KMS-11 (cell line): ENCODE measurements around the gene GDPD2.
A peak's percentile ranks its signal among the peaks of the same experiment; 100 is the strongest.

ENCODE experiments used
- H2AFZ ChIP-seq: fragments of 200-600 bp; sonication (generic); 2 replicates; pipeline ENCODE4 v1.6.1; 2016; ENCODE audit warnings: antibody characterized with exemption, mixed run types, low read depth
- H3K27ac ChIP-seq: fragments of 200-600 bp; sonication (generic); 2 replicates; pipeline ENCODE4 v1.6.1; 2016; ENCODE audit warnings: mild to moderate bottlenecking, mixed run types
- H3K27me3 ChIP-seq: fragments of 200-600 bp; sonication (generic); 2 replicates; pipeline ENCODE4 v1.6.1; 2017; ENCODE audit warnings: mild to moderate bottlenecking, low read depth, mixed run types, moderate library complexity; ENCODE audit not compliant: insufficient read depth
- H3K36me3 ChIP-seq: fragments of 200-600 bp; sonication (generic); 2 replicates; pipeline ENCODE4 v1.6.1; 2017; ENCODE audit warnings: mild to moderate bottlenecking, mixed run types; ENCODE audit not compliant: insufficient read depth
- H3K4me1 ChIP-seq: fragments of 200-600 bp; sonication (generic); 2 replicates; pipeline ENCODE4 v1.6.1; 2016; ENCODE audit warnings: mild to moderate bottlenecking, low read depth, mixed run types; ENCODE audit not compliant: poor library complexity, severe bottlenecking
- H3K4me2 ChIP-seq: fragments of 200-600 bp; sonication (generic); 2 replicates; pipeline ENCODE4 v1.7.0; 2016; ENCODE audit warnings: mild to moderate bottlenecking, mixed run types
- H3K4me3 ChIP-seq: fragments of 200-600 bp; sonication (generic); IDR thresholded peaks from 2 replicates; pipeline ENCODE4 v1.6.1; 2017; ENCODE audit warnings: low read depth, low read length, mixed read lengths; ENCODE audit not compliant: insufficient read depth
- H3K79me2 ChIP-seq: fragments of 200-600 bp; sonication (generic); 2 replicates; pipeline ENCODE4 v1.6.1; 2016; ENCODE audit warnings: low read depth, mixed run types; ENCODE audit not compliant: insufficient read depth
- H3K9ac ChIP-seq: fragments of 200-600 bp; sonication (generic); 2 replicates; pipeline ENCODE4 v1.6.1; 2016; ENCODE audit warnings: mild to moderate bottlenecking, mixed run types
- H4K20me1 ChIP-seq: fragments of 200-600 bp; sonication (generic); 2 replicates; pipeline ENCODE4 v1.6.1; 2016; ENCODE audit warnings: mild to moderate bottlenecking, mixed run types; ENCODE audit not compliant: insufficient read depth
- TF ChIP-seq, protein P1 (sequence below): fragments of 200-600 bp; sonication (generic); conservative IDR thresholded peaks from 2 replicates; pipeline ENCODE4 v1.6.1; 2017; ENCODE audit warnings: low read depth, mild to moderate bottlenecking, antibody characterized with exemption, low read length, moderate library complexity, mixed read lengths

The GDPD2 gene

DNA sequence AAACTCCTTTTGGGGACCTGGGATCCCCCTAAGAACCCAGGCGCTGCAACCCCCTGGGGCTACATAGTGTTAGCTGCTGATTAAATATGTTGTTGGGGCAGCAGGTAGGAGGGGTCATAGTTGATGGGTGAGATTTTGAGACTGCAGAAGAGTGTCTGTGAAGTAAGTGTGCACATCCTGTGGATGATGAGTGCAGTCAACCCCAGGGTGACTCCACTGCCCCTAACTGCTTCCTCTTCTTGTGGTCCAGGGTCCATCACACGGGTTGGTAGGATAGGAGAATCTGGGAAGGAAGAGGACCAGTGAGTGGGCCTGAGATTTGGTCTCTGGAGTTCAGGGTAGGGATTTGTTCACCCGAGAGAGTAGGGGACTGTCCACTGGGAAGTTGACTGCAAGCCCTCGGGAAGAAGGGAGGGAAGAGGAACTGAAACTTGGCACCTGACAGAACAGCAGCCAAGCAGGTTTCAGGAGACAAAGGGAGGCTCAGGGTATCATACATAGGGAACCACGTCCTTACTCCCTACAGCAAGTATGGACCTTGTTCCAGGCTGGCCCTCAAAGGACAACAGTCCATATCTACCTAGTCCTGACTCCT lies 30.0 kb downstream of the GDPD2 start:
- H3K4me1 ChIP-seq: peaks cover 34% of the 10 kb centered on the region
- no peak overlapping the region for H3K4me3 ChIP-seq
- no peaks in the 10 kb centered on the region for H3K27me3 ChIP-seq
- H2AFZ ChIP-seq: peak overlapping the region; percentile 88
- H3K36me3 ChIP-seq: no peaks in the 10 kb centered on the region
- H3K9ac ChIP-seq: no peak overlapping the region
- TF ChIP-seq, protein P1, sequence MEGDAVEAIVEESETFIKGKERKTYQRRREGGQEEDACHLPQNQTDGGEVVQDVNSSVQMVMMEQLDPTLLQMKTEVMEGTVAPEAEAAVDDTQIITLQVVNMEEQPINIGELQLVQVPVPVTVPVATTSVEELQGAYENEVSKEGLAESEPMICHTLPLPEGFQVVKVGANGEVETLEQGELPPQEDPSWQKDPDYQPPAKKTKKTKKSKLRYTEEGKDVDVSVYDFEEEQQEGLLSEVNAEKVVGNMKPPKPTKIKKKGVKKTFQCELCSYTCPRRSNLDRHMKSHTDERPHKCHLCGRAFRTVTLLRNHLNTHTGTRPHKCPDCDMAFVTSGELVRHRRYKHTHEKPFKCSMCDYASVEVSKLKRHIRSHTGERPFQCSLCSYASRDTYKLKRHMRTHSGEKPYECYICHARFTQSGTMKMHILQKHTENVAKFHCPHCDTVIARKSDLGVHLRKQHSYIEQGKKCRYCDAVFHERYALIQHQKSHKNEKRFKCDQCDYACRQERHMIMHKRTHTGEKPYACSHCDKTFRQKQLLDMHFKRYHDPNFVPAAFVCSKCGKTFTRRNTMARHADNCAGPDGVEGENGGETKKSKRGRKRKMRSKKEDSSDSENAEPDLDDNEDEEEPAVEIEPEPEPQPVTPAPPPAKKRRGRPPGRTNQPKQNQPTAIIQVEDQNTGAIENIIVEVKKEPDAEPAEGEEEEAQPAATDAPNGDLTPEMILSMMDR: no peak
- H3K27ac ChIP-seq: no peak overlapping the region
- H3K4me2 ChIP-seq: peak overlapping the region; percentile 91
- peaks cover 20% of the 10 kb centered on the region; the same call in 1 of the 2 replicates for H3K79me2 ChIP-seq
- H4K20me1 ChIP-seq: no peaks in the 10 kb centered on the region

DNA sequence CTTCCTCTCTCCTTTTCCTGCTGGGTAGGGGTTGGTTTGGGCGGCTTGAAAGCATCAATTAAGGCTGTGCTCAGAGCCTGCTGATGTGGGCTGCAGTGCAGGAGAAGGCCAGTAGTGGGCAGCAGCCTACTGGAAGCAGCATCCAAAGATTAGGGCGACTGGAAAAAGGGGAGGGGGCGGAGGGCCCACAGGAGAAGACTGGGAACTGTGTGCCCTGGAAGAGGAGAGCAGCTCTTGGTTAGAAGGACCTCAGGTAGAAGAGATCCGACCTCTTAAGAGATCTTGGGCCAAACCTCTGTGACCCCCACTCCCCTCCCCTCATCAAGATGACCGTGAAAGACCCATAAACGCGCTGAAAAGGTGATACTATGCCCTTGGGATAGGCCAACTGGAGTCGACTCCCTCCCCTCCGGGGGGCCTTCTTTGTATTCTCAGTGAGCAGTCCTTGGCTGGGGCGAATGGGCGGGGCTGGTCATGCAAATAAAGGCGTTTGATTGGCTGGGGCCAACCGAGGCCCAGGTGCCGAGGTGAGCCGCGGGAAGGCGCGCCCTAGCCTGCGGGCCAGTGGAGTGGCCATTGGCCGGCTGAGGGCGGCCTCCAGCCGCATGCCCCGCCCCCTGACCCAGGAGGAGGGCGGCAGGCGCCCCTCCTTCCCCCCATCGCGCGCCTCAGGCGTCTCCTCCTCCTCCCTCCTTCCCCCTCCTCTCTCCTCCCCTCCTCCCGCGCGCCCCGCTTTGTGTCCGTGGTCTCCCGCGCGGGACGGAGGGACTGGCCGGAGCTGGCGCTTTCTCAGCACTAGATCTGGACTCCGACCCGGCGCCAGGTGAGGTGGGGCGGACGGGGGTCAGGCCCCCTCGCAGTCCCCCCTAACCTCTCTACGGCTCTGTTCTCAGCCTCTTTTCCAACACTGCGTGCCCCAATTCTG lies 31.6 kb downstream of the GDPD2 start:
- Histone ChIP-seq H3K36me3 (no peaks in the 10 kb centered on the region), H3K79me2 (peaks cover 30% of the 10 kb centered on the region; the same call in 1 of the 2 replicates), H3K4me1 (peaks cover 37% of the 10 kb centered on the region), H2AFZ (peak overlapping the region; percentile 49; the same call in 1 of the 2 replicates), H3K27me3 (no peaks in the 10 kb centered on the region), H3K27ac (peak overlapping the region; percentile 84), H3K9ac (peak overlapping the region; percentile 83), H3K4me2 (peak overlapping the region; percentile 76; the same call in 1 of the 2 replicates), H4K20me1 (no peaks in the 10 kb centered on the region), H3K4me3 (no peak overlapping the region)
- TF ChIP-seq, protein P1: peak; percentile 83

DNA sequence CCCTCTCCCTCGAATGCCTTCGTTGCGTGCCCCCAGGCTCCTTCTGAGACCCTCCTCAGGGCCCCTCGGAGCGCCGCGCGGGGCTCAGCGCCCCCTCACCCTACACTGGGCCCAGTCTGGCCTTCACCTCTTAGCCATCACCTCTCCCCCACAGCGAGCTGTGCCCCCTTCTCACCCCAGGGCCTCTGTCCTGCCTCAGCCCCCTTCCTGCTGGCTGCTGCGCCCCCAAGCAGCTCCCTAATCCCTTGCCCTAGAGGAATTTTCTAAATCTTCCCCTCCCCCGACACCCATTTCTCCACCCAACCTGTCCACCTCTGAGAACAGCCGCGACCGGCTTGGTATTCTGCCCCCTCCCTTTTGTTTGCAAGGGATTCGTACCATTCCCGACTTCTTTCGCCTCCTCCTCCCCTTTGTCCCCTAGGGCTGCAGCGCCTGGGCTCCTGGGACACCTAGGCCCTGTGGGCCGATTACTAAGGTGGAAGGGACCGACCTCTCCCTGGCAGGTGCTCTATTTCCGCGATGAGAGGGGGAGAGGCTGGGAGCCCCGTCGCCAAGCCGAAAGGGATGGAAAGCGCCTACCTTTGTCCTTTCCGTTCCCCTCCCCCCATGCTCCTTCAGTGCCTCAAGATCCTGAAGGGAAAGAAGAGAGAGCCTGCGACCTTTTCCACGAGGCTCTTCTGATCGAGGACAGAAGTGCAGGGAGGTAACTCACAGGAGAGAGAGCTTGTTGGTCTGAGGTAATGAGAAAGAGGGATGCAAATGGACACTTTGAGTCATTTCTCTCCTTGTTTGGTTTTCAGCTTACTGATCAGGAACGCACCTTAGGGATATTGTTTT lies 32.5 kb downstream of the GDPD2 start:
- Histone ChIP-seq H4K20me1 (no peaks in the 10 kb centered on the region), H3K27ac (peak overlapping the region; percentile 84), H3K79me2 (peaks cover 30% of the 10 kb centered on the region; the same call in 1 of the 2 replicates), H3K9ac (peak overlapping the region; percentile 83), H3K36me3 (no peaks in the 10 kb centered on the region), H2AFZ (peak overlapping the region; percentile 49; the same call in 1 of the 2 replicates), H3K4me2 (peak overlapping the region; percentile 76), H3K4me3 (no peak overlapping the region), H3K27me3 (no peaks in the 10 kb centered on the region), H3K4me1 (peaks cover 37% of the 10 kb centered on the region)
- TF ChIP-seq, protein P1: no peak

DNA sequence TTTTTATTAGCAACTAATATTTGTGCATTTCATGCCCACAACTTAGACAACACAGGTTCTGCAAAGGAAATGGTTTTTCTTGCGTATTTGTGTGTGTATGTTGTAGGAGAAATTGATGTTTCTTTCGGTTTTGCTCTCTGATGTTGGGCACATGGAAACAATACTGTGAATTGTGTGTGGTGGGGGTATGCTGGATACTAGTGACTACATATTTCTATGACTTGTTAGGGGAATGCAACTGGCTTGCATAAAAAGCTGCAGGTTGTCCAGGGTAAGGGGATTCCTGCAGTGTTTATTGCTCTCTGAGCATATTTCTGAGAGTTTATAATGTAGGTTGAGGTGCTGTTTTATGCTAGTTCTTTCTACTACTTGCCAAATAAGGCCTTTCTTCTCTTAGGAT lies 33.1 kb downstream of the GDPD2 start:
- Histone ChIP-seq H3K79me2 (peaks cover 30% of the 10 kb centered on the region; the same call in 1 of the 2 replicates), H3K4me2 (peak overlapping the region; percentile 76), H4K20me1 (no peaks in the 10 kb centered on the region), H3K4me1 (peaks cover 37% of the 10 kb centered on the region), H3K36me3 (no peaks in the 10 kb centered on the region), H3K27me3 (no peaks in the 10 kb centered on the region), H3K4me3 (no peak overlapping the region), H3K27ac (peak overlapping the region; percentile 84), H2AFZ (0 out of 2 replicates have a peak overlapping the region, but pooled peaks have one; percentile 49), H3K9ac (peak overlapping the region; percentile 83)
- TF ChIP-seq, protein P1: no peak
